ENCODE results near the gene RAMP2.

The RAMP2 gene

GRCh38 chr17:42744806-42745617 is 16.0 kb upstream of the RAMP2 start, which contains the start of gene EZH1:
TSS of gene EZH1 (minus strand) at chr17:42745040. CDS start at chr17:42728941, 16,099 bp downstream.
- Histone ChIP-seq H3K4me3 (peak within 1 kb of the TSS; percentile 75), H3K4me1 (peaks cover 24% of the 10 kb centered on the region), H3K9me3 (no peaks in the 10 kb centered on the region), H3K9ac (peak within 1 kb of the TSS; percentile 81), H4K20me1 (no peaks in the 10 kb centered on the region; the same call in 1 of the 2 replicates), H3K4me2 (peak within 1 kb of the TSS; percentile 91), H3K27ac (peak within 1 kb of the TSS; percentile 69), H3K36me3 (peaks cover 3% of the 10 kb centered on the region; the same call in 1 of the 2 replicates), H3K27me3 (no peaks in the 10 kb centered on the region)
- no peak for TF ChIP-seq Cebpa-rat (IDR thresholded peaks at IDR 0.05)

GRCh38 chr17:42748202-42748907 is 12.7 kb upstream of the RAMP2 start:
- Histone ChIP-seq H4K20me1 (no peaks in the 10 kb centered on the region; the same call in 1 of the 2 replicates), H3K27ac (no peak overlapping the region), H3K9ac (no peak overlapping the region), H3K36me3 (no peaks in the 10 kb centered on the region), H3K9me3 (no peaks in the 10 kb centered on the region), H3K27me3 (no peaks in the 10 kb centered on the region), H3K4me1 (peaks cover 14% of the 10 kb centered on the region), H3K4me3 (no peak overlapping the region), H3K4me2 (no peak overlapping the region)
- no peak for TF ChIP-seq Cebpa-rat (IDR thresholded peaks at IDR 0.05)

- Histone ChIP-seq H3K4me3 (no peak overlapping the region), H3K4me1 (peaks cover 6% of the 10 kb centered on the region; the same call in 1 of the 2 replicates), H4K20me1 (no peaks in the 10 kb centered on the region), H3K9me3 (no peaks in the 10 kb centered on the region), H3K4me2 (no peak overlapping the region), H3K27me3 (no peaks in the 10 kb centered on the region), H3K9ac (no peak overlapping the region), H3K36me3 (no peaks in the 10 kb centered on the region), H3K27ac (no peak overlapping the region)
- TF ChIP-seq Cebpa-rat (IDR thresholded peaks at IDR 0.05): no peak
Observed at GRCh38 chr17:42748908-42749798, 11.9 kb upstream of the RAMP2 start.

GRCh38 chr17:42750739-42751344 is 10.2 kb upstream of the RAMP2 start:
- TF ChIP-seq Cebpa-rat (IDR thresholded peaks at IDR 0.05): no peak
- no peaks in the 10 kb centered on the region for H3K27me3 ChIP-seq
- no peak overlapping the region for H3K9ac ChIP-seq
- H3K27ac ChIP-seq: no peak overlapping the region
- H3K4me2 ChIP-seq: no peak overlapping the region
- no peaks in the 10 kb centered on the region for H3K9me3 ChIP-seq
- no peaks in the 10 kb centered on the region for H3K36me3 ChIP-seq
- H4K20me1 ChIP-seq: no peaks in the 10 kb centered on the region
- H3K4me3 ChIP-seq: no peak overlapping the region
- 0 out of 2 replicates have a peak, but pooled peaks cover 4% of the 10 kb centered on the region for H3K4me1 ChIP-seq

GRCh38 chr17:42751628-42752027 is 9.4 kb upstream of the RAMP2 start:
- H3K27ac ChIP-seq: no peak overlapping the region
- no peaks in the 10 kb centered on the region for H3K36me3 ChIP-seq
- H4K20me1 ChIP-seq: no peaks in the 10 kb centered on the region
- H3K4me3 ChIP-seq: no peak overlapping the region
- H3K9me3 ChIP-seq: no peaks in the 10 kb centered on the region
- no peak overlapping the region for H3K9ac ChIP-seq
- no peak overlapping the region for H3K4me2 ChIP-seq
- no peaks in the 10 kb centered on the region for H3K27me3 ChIP-seq
- no peak for TF ChIP-seq Cebpa-rat (IDR thresholded peaks at IDR 0.05)
- H3K4me1 ChIP-seq: 0 out of 2 replicates have a peak, but pooled peaks cover 4% of the 10 kb centered on the region

GRCh38 chr17:42754782-42755181 is 6.2 kb upstream of the RAMP2 start:
- no peak for TF ChIP-seq Cebpa-rat (IDR thresholded peaks at IDR 0.05)
- H3K9me3 ChIP-seq: no peaks in the 10 kb centered on the region
- no peak overlapping the region for H3K4me2 ChIP-seq
- no peaks in the 10 kb centered on the region for H3K36me3 ChIP-seq
- H3K9ac ChIP-seq: no peak overlapping the region
- 0 out of 2 replicates have a peak, but pooled peaks cover 4% of the 10 kb centered on the region for H3K4me1 ChIP-seq
- H4K20me1 ChIP-seq: no peaks in the 10 kb centered on the region
- H3K27me3 ChIP-seq: peaks cover 17% of the 10 kb centered on the region
- no peak overlapping the region for H3K27ac ChIP-seq
- H3K4me3 ChIP-seq: no peak overlapping the region

- Histone ChIP-seq H3K9me3 (no peaks in the 10 kb centered on the region), H3K4me3 (no peak overlapping the region), H3K9ac (no peak overlapping the region), H3K27ac (no peak overlapping the region), H4K20me1 (peaks cover 16% of the 10 kb centered on the region), H3K4me2 (no peak overlapping the region; the same call in 1 of the 2 replicates), H3K27me3 (peaks cover 53% of the 10 kb centered on the region), H3K36me3 (no peaks in the 10 kb centered on the region), H3K4me1 (peaks cover 12% of the 10 kb centered on the region)
- no peak for TF ChIP-seq Cebpa-rat (IDR thresholded peaks at IDR 0.05)
Observed at GRCh38 chr17:42759982-42760651, 910 bp upstream of the RAMP2 start.

- H3K27me3 ChIP-seq: peaks cover 53% of the 10 kb centered on the region
- no peaks in the 10 kb centered on the region for H3K36me3 ChIP-seq
- peak overlapping the region; percentile 63 for H3K4me3 ChIP-seq
- TF ChIP-seq Cebpa-rat (IDR thresholded peaks at IDR 0.05): no peak
- peaks cover 16% of the 10 kb centered on the region for H4K20me1 ChIP-seq
- H3K9me3 ChIP-seq: no peaks in the 10 kb centered on the region
- peak overlapping the region; percentile 90 for H3K4me2 ChIP-seq
- H3K4me1 ChIP-seq: peaks cover 12% of the 10 kb centered on the region
- no peak overlapping the region for H3K9ac ChIP-seq
- no peak overlapping the region for H3K27ac ChIP-seq
Observed at GRCh38 chr17:42761638-42762037, 611 bp downstream of the RAMP2 start.

Data from BLaER1 (cell line).